Type B pancreatic cell (in vitro differentiated cells): ENCODE data around the gene TRIM68. TPM values are rescaled to one million over a fixed set of nuclear protein-coding genes. Genes with fewer than 3 reads are reported as not detected.

ENCODE experiments used
- DNase-seq: peaks from one replicate; pipeline ENCODE4 v3.0.0; 2021; ENCODE audit warnings: mixed read lengths; ENCODE audit not compliant: unreplicated experiment; ENCODE audit errors: extremely low spot score
- H3K27ac Mint-ChIP-seq: 2 replicates; pipeline ENCODE4 v1.8.0; 2021; ENCODE audit warnings: mild to moderate bottlenecking, mixed read lengths
- H3K27me3 Mint-ChIP-seq: 2 replicates; pipeline ENCODE4 v1.8.0; 2021; ENCODE audit warnings: mixed read lengths
- H3K36me3 Mint-ChIP-seq: 2 replicates; pipeline ENCODE4 v1.8.0; 2021; ENCODE audit warnings: mixed read lengths
- H3K4me1 Mint-ChIP-seq: one replicate; pipeline ENCODE4 v1.8.0; 2021; ENCODE audit warnings: mixed read lengths; ENCODE audit not compliant: unreplicated experiment
- H3K4me3 Mint-ChIP-seq: 2 replicates; pipeline ENCODE4 v1.8.0; 2021; ENCODE audit warnings: mild to moderate bottlenecking, mixed read lengths
- H3K9me3 Mint-ChIP-seq: 2 replicates; pipeline ENCODE4 v1.8.0; 2021; ENCODE audit warnings: mixed read lengths
- total RNA-seq: library from RNA; stranded (reverse); gene quantifications from 2 replicates; pipeline ENCODE4 v1.2.1, GENCODE V29; 2021; ENCODE audit warnings: low replicate concordance
- TF ChIP-seq, protein P1 (sequence below): fragments of 200-600 bp; sonication (generic); conservative IDR thresholded peaks from 2 replicates; pipeline ENCODE4 v1.5.0; 2021; ENCODE audit warnings: antibody characterized with exemption, mild to moderate bottlenecking

The TRIM68 gene
- total RNA-seq, 1 donor from 2014 or later: 14.5 TPM

DNA sequence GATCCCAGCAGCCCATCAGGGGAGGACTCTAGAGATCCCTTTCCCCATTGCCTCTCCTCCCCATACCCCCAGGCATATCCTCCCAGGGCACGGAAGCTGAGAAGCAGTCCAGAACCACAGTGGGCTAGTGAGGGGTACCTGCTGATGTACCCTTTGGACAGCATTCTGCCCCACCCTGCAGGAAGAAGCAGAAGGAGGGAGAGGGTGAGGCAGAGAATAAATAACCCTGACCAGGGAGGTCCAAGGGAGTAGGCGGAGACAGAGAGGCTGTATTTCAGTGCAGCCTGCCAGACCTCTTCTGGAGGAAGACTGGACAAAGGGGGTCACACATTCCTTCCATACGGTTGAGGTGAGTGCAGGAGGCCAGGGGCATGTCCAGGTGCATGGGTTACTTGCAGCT is 35.7 kb upstream of the TRIM68 start, which contains the start of gene OR51E1:
OR51E1 (plus strand) TSS at position 301 of the 400 bp plus-strand sequence. CDS start 8,545 bp downstream, outside the sequence.
- Mint-ChIP-seq H3K4me1 (peaks cover 4% of the 10 kb centered on the region), H3K36me3 (no peaks in the 10 kb centered on the region), H3K27ac (no peak within 1 kb of the TSS), H3K27me3 (peaks cover 5% of the 10 kb centered on the region), H3K4me3 (no peak within 1 kb of the TSS), H3K9me3 (no peaks in the 10 kb centered on the region)
- TF ChIP-seq, protein P1, sequence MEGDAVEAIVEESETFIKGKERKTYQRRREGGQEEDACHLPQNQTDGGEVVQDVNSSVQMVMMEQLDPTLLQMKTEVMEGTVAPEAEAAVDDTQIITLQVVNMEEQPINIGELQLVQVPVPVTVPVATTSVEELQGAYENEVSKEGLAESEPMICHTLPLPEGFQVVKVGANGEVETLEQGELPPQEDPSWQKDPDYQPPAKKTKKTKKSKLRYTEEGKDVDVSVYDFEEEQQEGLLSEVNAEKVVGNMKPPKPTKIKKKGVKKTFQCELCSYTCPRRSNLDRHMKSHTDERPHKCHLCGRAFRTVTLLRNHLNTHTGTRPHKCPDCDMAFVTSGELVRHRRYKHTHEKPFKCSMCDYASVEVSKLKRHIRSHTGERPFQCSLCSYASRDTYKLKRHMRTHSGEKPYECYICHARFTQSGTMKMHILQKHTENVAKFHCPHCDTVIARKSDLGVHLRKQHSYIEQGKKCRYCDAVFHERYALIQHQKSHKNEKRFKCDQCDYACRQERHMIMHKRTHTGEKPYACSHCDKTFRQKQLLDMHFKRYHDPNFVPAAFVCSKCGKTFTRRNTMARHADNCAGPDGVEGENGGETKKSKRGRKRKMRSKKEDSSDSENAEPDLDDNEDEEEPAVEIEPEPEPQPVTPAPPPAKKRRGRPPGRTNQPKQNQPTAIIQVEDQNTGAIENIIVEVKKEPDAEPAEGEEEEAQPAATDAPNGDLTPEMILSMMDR: no peak
- DNase-seq: no peak

DNA sequence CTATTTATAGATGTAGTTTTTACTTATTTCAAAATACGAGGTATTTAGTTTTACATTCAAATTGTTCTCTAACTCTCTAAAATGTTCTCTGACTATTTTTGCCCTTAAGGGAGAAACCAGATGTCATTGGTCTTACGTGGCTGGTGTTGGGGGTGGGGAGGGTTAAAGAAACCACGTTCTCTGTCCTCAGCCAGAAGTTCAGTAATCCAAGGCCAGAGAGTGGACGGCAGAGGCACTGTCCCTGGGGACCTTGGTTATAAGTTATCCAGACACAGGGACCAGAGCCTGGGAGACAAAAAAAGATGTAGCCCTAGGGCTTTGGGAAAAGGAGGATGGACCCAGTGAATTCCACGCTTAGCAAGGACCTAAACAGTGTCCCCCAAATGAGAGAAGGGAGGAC is 35.0 kb upstream of the TRIM68 start:
- no peak for DNase-seq
- H3K36me3 Mint-ChIP-seq: no peaks in the 10 kb centered on the region
- H3K27ac Mint-ChIP-seq: no peak overlapping the region
- H3K4me1 Mint-ChIP-seq: peaks cover 2% of the 10 kb centered on the region
- H3K27me3 Mint-ChIP-seq: peaks cover 5% of the 10 kb centered on the region
- TF ChIP-seq, protein P1: no peak
- no peaks in the 10 kb centered on the region for H3K9me3 Mint-ChIP-seq
- no peak overlapping the region for H3K4me3 Mint-ChIP-seq

DNA sequence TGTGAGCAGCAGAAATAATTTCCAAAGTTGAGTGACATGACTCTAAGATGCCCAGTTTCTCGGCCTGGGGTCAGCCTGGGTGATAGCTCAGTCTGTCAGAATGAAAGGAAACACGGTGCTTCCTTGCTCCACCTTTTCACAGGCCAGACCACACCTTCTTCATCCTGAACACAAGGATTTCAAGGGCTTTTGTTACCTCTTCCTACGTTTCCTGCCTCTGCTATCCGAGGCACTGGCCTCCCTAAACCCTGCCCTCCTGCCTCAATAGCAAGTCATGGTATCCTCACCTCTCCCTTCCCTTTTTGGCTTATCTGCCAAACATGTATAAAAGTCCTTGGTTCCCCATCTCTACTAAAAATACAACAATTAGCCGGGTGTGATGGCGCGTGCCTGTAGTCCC is 34.0 kb upstream of the TRIM68 start:
- Mint-ChIP-seq H3K27me3 (peaks cover 5% of the 10 kb centered on the region), H3K36me3 (no peaks in the 10 kb centered on the region), H3K9me3 (no peaks in the 10 kb centered on the region), H3K4me3 (no peak overlapping the region), H3K4me1 (no peaks in the 10 kb centered on the region), H3K27ac (no peak overlapping the region)
- TF ChIP-seq, protein P1: no peak
- DNase-seq: no peak

DNA sequence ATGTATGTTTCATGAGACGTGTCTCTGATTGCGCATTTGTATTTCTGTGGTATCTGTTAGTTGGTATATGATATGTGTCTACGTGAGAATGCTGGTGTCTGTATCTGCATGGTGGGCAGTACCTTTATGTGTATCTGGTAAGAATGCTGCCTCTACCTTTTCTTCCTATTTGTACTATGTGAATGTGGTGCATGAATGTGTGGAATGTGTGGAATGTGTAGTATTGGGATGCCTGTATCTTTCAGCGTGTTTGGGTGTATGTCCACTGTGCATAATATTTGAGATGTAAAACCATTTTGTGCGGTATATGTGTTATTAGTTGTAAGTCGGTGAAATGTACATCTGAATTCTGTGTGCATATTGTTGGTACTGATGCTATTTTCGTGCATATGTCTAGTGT is 33.5 kb upstream of the TRIM68 start:
- TF ChIP-seq, protein P1: no peak
- no peak overlapping the region for H3K4me3 Mint-ChIP-seq
- no peak for DNase-seq
- no peaks in the 10 kb centered on the region for H3K9me3 Mint-ChIP-seq
- H3K27ac Mint-ChIP-seq: no peak overlapping the region
- no peaks in the 10 kb centered on the region for H3K4me1 Mint-ChIP-seq
- peaks cover 5% of the 10 kb centered on the region for H3K27me3 Mint-ChIP-seq
- no peaks in the 10 kb centered on the region for H3K36me3 Mint-ChIP-seq

DNA sequence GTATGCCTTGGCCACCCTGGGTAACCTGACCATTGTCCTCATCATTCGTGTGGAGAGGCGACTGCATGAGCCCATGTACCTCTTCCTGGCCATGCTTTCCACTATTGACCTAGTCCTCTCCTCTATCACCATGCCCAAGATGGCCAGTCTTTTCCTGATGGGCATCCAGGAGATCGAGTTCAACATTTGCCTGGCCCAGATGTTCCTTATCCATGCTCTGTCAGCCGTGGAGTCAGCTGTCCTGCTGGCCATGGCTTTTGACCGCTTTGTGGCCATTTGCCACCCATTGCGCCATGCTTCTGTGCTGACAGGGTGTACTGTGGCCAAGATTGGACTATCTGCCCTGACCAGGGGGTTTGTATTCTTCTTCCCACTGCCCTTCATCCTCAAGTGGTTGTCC is 31.9 kb upstream of the TRIM68 start:
- TF ChIP-seq, protein P1: no peak
- no peak overlapping the region for H3K4me3 Mint-ChIP-seq
- H3K27ac Mint-ChIP-seq: no peak overlapping the region
- H3K27me3 Mint-ChIP-seq: peaks cover 5% of the 10 kb centered on the region
- H3K36me3 Mint-ChIP-seq: no peaks in the 10 kb centered on the region
- H3K9me3 Mint-ChIP-seq: no peaks in the 10 kb centered on the region
- no peak for DNase-seq
- H3K4me1 Mint-ChIP-seq: no peaks in the 10 kb centered on the region

DNA sequence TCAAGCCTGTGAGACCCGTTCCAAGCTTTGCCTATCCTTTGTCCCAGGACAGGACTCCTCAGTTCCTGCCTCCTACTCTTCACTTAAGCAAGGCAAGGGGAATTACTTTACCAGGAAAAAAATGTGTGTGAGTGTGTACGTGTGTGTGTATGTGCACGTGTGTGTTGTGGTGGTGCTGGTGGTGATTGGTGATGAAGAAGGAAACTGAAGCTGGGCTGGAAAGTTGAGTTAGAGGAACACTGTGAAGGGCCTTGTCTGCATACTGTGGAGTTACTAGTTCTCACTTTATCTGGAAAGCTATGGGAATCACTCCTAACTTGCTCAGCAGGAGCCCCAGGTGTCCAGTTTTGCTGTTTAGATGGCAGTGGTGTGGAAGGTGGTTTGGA is 29.6 kb upstream of the TRIM68 start:
- no peak for DNase-seq
- Mint-ChIP-seq H3K9me3 (no peaks in the 10 kb centered on the region), H3K27ac (no peak overlapping the region), H3K27me3 (peaks cover 5% of the 10 kb centered on the region), H3K4me3 (no peak overlapping the region), H3K4me1 (no peaks in the 10 kb centered on the region), H3K36me3 (no peaks in the 10 kb centered on the region)
- TF ChIP-seq, protein P1: no peak
